T-helper 1 cell (primary cell): ENCODE data around the gene DPP10.
"Not testable (repeated sequence)": the region's sequence is repeated elsewhere in the genome, so short reads cannot be mapped to it uniquely, and the experiment has no call there.

ENCODE experiments used
- DNase-seq, 5 donors: peaks; one replicate each; pipeline ENCODE4 v3.0.0-alpha.2; 2012 to 2020
- total RNA-seq, 4 donors: gene quantifications; one replicate each; lab custom pipeline; 2026; lab: John Stamatoyannopoulos, UW

Gene DPP10
- 0 reads per million in 4 donors for total RNA-seq

DNA sequence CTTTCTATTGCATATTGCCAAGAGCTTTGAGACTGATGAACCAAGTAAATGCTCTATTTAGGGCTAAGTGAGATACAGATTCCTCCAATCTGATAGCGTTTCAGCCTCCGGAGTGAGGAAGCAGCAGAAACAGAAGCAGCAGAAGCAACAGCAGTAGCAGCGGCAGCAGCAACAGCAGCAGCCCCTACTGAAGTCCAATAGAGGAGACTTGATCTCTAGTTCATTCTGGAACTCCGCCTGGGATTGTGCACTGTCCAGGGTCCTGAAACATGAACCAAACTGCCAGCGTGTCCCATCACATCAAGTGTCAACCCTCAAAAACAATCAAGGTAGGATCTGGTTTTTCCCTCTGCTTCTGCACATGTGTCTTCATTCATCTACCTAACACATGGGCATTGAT is at the start of gene DPP10:
Gene DPP10, plus strand, starts transcription at position 132 of the 400 bp plus-strand sequence.
- DNase-seq: no peak

DNA sequence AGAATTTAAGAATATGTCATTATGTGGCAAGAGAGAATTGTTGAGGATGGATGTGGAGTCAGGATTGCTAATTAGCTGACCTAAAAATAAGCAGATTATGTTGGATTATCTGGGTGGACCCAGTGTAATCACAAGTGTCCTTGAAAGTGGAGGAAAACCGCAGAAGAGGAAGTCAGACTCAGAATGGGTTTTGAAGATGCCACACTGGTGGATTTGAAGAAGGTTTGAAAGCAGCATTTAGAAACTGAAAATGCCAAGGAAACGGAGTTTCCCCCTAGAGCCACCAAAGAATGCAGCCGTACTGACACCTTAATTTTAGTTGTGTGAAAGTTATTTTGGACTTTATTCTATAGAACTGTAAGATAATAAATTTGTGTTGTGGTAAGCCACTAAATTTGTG is 41.6 kb upstream of the DPP10 start:
- no peak for DNase-seq

- DNase-seq: no peak
Observed at GRCh38 chr2:114405247-114406116, 37.0 kb upstream of the DPP10 start.

DNA sequence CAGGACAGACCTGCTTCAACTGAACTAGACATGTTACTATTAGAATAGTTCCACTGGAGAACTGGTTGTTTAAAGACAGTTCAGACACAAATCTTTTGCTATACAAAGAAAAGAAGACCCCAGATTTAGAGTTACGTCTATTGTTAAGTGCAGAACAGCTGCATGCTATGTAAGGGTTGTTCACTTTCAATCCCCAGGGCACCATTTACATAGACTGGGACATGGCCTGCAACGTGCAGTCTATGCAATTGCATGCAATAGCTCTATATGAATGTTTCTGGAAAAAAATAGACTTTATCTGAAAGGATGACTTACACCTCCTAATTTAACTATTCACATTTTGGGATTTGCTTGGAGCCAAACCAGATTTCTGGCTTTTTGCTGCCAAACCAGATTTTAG is 36.1 kb upstream of the DPP10 start:
- no peak for DNase-seq

- not testable (repeated sequence) for DNase-seq
Observed at GRCh38 chr2:114407353-114407752, 35.1 kb upstream of the DPP10 start.

DNA sequence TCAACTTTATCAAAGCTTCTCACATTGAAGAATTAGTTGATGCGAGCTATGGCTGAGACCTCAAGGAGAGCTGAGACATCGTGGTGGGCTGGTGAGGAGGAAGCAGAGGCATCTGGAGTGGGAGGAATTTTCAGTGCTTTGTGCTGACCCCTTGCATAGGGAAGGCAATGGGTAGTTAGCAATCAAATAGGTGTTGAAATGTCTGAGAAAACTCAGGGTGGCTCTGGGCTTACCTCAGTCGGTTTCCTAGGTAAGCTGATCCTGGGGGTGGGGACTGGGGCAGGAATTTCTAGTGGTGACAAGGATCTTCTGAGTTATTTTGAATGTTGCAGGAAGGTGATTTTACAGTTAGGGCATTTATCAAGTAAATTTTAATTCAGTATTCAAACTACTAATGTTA is 20.7 kb upstream of the DPP10 start:
- DNase-seq: no peak

DNA sequence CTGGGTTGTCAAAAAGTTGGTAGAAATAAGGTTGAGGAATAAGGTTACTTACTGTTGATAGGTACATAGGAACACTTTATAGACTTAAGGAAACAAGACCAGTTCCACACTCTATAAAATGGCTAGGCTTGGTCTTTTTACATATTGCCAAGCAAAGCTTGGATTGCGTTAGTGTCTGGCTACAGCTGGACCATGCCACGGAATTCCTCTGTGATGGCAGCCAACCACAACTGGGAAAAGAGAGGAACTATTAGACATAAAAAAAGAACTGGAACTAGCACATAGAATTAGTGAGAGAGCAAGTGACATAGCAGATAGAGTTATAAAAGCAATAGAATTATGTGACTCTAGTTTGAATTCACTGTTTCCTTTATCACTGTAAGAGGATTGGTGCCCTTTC is 17.7 kb upstream of the DPP10 start:
- DNase-seq: no peak

GRCh38 chr2:114426756-114427155 is 15.7 kb upstream of the DPP10 start:
- DNase-seq: no peak

GRCh38 chr2:114436329-114436728 is 6.1 kb upstream of the DPP10 start:
- DNase-seq: no peak

GRCh38 chr2:114446571-114446970 is 4.1 kb downstream of the DPP10 start:
- DNase-seq: no peak

GRCh38 chr2:114450639-114451038 is 8.2 kb downstream of the DPP10 start:
- DNase-seq: no peak

- no peak for DNase-seq
Observed at GRCh38 chr2:114456566-114456965, 14.1 kb downstream of the DPP10 start.

DNA sequence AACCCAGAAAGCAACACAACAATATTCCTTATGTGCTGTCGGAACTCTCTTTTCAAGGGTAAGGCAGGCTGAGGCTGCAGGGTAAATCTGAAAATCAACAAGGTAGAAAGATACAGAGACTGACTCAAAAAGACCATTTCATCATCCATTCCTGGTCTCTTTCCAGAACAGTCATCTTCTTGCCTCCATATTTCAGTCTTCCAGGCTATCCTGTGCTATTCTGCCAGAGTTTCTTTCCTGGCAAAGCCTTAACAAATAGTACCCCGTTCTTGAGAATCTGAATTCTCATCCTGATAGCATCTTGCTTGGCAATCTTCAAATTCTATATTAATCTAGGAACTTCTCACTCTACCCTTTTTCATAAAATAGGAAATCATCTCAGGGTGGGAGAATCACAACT is 15.5 kb downstream of the DPP10 start:
- DNase-seq: no peak

DNA sequence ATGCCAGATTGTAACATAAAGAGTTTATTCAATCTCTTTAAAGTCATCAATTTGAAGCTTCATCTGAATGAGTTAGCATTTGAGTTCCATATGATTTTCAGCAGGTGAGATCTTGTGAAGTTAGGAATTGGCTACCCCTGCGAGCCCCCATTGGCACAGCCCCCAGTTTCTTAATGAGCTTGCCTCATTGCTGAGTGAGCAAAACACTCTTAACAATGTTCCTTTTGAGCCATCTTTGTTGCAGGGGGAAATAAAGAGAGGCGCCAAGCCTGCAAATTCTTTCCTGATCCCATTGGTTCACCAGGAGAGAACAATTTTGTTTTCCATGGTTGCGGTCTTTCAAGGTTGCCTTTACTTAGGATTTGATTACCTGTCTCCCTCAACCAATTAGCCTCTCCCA is 18.7 kb downstream of the DPP10 start:
- DNase-seq: no peak

GRCh38 chr2:114464961-114465706 is 22.7 kb downstream of the DPP10 start:
- DNase-seq: no peak

DNA sequence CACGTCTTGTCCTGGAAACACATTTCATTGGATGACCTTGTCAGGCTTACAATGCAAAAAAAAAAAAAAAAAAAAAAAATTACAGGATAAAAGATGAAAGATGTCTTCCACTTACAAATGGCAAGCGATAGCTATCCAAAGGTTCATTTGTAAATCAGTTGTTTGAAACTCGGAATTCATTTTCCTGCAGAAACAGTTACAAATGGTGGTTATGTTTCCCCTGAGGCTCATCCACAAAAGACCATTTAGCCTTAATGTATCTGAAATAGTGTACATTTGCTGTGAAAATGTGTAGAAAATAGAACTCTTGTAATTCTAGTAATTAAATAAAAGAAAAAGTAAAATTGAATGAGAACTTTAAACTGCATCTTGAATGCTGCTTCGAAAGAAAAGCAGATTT is 25.9 kb downstream of the DPP10 start:
- DNase-seq: no peak

DNA sequence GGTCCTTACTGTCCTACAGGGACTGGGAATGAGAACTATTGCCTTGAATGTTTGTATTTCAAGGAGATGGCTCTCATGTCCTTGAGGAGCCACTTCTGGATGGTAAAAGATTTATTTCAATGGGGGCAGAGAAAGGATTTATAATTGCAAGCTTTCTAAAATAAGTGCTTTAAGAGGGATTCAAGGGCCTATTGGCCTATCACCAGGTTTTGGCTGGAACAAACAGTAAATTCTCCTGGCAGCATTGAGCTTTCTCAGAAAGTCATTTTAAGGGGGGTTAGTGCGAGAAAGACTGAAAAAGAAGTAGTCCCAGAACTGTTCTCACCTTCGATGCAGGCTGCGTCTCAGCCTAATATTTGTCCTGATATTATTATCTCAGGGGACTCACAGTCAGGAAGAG is 29.8 kb downstream of the DPP10 start:
- no peak for DNase-seq

- no peak for DNase-seq
Observed at GRCh38 chr2:114472726-114473125, 30.3 kb downstream of the DPP10 start.

DNA sequence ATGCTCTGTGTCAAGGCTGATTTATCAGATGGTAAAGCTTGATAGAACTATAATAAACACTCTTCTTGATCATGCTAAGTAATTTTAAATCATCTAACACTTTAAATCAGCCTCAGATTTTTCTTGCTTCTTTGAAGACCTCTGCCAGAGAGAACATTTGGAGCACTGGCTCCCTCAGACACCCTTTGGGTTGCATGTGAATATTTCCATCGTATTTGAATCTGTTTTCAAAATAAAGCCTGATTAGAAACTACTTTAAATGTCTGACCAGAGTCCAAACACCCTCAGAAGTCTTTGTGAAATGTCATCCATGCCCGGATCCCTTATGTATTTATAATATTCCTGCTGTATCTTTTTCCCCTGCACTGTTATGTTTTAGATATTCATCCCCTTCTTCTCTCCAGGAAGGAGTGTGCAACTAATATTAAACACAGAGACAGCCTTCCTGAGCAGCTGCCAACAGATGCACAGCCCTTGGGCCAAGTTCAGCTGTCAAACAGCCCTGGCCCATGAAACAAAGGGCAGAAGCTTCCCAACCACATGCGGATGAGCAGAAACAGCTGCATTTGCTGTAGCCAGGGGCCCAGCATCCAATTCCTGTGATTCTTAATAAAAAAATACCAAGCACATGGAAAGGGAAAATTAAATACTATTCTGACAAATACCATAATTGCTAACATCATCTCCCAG is 46.5 kb downstream of the DPP10 start:
- DNase-seq: no peak

- DNase-seq: no peak
Observed at GRCh38 chr2:114495046-114495445, 52.6 kb downstream of the DPP10 start.

DNA sequence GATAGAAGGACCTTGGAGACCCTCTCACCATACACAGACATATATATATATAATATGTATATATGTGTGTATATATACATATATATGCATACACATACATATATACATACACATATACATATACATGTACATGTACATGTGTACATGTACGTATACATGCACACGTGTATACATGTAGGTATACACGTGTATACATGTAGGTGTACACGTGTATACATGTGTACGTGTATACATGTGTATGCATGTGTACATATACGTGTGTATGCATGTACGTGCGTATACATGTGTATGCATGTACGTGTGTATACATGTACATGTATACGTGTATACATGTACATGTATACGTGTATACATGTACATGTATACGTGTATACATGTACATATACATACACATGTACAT is 54.5 kb downstream of the DPP10 start:
- DNase-seq: no peak

DNA sequence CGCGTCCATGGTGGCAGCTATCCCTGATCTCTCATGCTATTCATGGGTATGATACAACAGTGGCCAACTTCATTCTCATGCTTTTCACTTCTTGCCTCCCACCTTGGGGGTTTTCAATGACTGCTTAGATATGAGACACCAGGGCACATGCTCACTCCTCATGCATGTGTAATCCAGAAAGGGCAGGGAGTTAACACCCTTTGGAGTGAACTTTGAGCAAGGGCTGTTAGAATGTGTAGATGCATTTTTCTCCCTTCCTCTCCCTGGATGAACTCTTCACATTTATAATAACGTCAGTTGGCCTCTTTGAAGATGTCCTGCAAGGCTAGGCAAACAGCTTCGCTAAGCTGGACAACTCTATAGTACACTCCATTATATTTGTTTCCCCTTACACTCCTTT is 56.7 kb downstream of the DPP10 start:
- DNase-seq: no peak

DNA sequence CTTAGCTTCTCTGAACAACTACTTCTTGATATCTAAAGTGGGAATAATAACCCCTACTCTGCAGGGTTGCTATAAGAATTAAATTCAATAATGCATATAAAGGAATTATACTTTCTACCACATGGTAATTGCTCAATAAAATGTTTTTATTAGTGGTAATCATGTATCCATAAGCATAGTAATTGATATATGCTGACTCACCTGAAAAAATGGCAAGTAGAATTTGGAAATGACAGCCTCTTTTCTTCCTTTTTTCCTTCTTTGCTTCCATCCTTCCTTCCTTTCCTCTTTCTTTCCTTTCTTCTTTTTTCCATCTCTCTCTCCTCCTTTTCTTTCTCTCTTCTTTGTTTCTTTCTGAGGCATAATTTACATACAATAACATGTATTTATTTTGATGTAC is 65.3 kb downstream of the DPP10 start:
- DNase-seq: no peak

DNA sequence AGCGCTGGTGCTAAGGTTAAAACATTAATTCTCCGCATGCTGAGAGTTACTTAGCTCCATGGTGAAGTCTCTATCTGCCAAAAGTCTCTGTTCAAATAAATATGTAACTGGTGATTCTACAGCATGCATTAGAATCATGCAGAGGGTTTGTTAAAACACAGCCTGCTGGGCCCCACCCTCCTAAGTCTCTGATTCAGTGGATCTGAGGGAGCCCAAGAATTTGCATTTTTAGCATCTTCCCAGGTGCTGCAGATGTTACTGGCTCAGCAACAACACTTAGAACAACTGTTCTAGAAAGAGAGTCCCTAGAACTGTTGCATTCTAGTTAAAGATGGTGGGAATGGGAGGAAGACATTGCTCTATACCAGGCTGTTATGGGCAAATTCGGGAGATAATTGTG is 73.4 kb downstream of the DPP10 start:
- DNase-seq: no peak
